AG04449 (cell line): ENCODE results near the gene GK2.

Experiments used
- CTCF ChIA-PET: fragments of 350-600 bp; formaldehyde crosslinking; extraction: SDS; loops from one replicate; lab custom pipeline; 2021; ENCODE audit warnings: antibody characterized with exemption; lab: Yijun Ruan, JAX
- POLR2A ChIA-PET: fragments of 400-600, 350-600 bp; formaldehyde crosslinking; extraction: SDS; loops from one replicate; lab custom pipeline; 2020; ENCODE audit warnings: antibody characterized with exemption, inconsistent platforms; lab: Yijun Ruan, JAX
- DNase-seq: peaks from one replicate; pipeline ENCODE4 v3.0.0-alpha.2; 2010; ENCODE audit warnings: low read depth, low spot score
- H3K4me3 ChIP-seq: 2 replicates; pipeline ENCODE4 v1.5.1; 2011; ENCODE audit warnings: low read depth, mild to moderate bottlenecking, control low read depth, low read length
- CTCF ChIP-seq: IDR thresholded peaks from one replicate; pipeline ENCODE4 v1.5.1; 2011; ENCODE audit warnings: mild to moderate bottlenecking, moderate library complexity, low read length, control low read depth, inconsistent platforms; ENCODE audit not compliant: insufficient read depth; ENCODE audit errors: missing control alignments

The GK2 gene

GRCh38 chr4:79413886-79414285 lies 5.9 kb upstream of the GK2 start:
- POLR2A ChIA-PET, result no interaction called here
- TF ChIP-seq CTCF, result no peak
- CTCF ChIA-PET, result no interaction called here
- no peak overlapping the region for H3K4me3 ChIP-seq
- DNase-seq, result no peak

GRCh38 chr4:79413032-79413885 lies 5.2 kb upstream of the GK2 start:
- ChIA-PET POLR2A (no interaction called here), CTCF (no interaction called here)
- no peak for DNase-seq
- no peak for TF ChIP-seq CTCF
- H3K4me3 ChIP-seq, result no peak overlapping the region

- CTCF ChIA-PET, result no interaction called here
- POLR2A ChIA-PET, result no interaction called here
- no peak for TF ChIP-seq CTCF
- DNase-seq, result no peak
- H3K4me3 ChIP-seq, result no peak overlapping the region
These were observed 3.4 kb downstream of the GK2 start for GRCh38 chr4:79404666-79405065.

- ChIA-PET POLR2A (no interaction called here), CTCF (no interaction called here)
- DNase-seq, result no peak
- no peak overlapping the region for H3K4me3 ChIP-seq
- no peak for TF ChIP-seq CTCF
These were observed 4.7 kb downstream of the GK2 start for GRCh38 chr4:79403356-79403755.

- TF ChIP-seq CTCF, result no peak
- no peak overlapping the region for H3K4me3 ChIP-seq
- ChIA-PET POLR2A (no interaction called here), CTCF (no interaction called here)
- DNase-seq, result no peak
These were observed 5.6 kb downstream of the GK2 start for GRCh38 chr4:79402332-79402851.

GRCh38 chr4:79399076-79399475 lies 9.0 kb downstream of the GK2 start:
- H3K4me3 ChIP-seq, result no peak overlapping the region
- POLR2A ChIA-PET, result no interaction called here
- TF ChIP-seq CTCF, result no peak

More at GRCh38 chr4:79399076-79399475, 9.0 kb downstream of the GK2 start:
- DNase-seq, result no peak
- CTCF ChIA-PET, result no interaction called here
